Type B pancreatic cell (in vitro differentiated cells): ENCODE results near the gene SCAP. TPM values are rescaled to one million over a fixed set of nuclear protein-coding genes. Genes with fewer than 3 reads are reported as not detected.
"Not testable (repeated sequence)": the region's sequence is repeated elsewhere in the genome, so short reads cannot be mapped to it uniquely, and the experiment has no call there.

Experiments used
- DNase-seq: peaks from one replicate; pipeline ENCODE4 v3.0.0; 2021; ENCODE audit warnings: mixed read lengths; ENCODE audit not compliant: unreplicated experiment; ENCODE audit errors: extremely low spot score
- H3K27ac Mint-ChIP-seq: 2 replicates; pipeline ENCODE4 v1.8.0; 2021; ENCODE audit warnings: mild to moderate bottlenecking, mixed read lengths
- H3K27me3 Mint-ChIP-seq: 2 replicates; pipeline ENCODE4 v1.8.0; 2021; ENCODE audit warnings: mixed read lengths
- H3K36me3 Mint-ChIP-seq: 2 replicates; pipeline ENCODE4 v1.8.0; 2021; ENCODE audit warnings: mixed read lengths
- H3K4me1 Mint-ChIP-seq: one replicate; pipeline ENCODE4 v1.8.0; 2021; ENCODE audit warnings: mixed read lengths; ENCODE audit not compliant: unreplicated experiment
- H3K4me3 Mint-ChIP-seq: 2 replicates; pipeline ENCODE4 v1.8.0; 2021; ENCODE audit warnings: mild to moderate bottlenecking, mixed read lengths
- H3K9me3 Mint-ChIP-seq: 2 replicates; pipeline ENCODE4 v1.8.0; 2021; ENCODE audit warnings: mixed read lengths
- CTCF ChIP-seq: fragments of 200-600 bp; sonication (generic); conservative IDR thresholded peaks from 2 replicates; pipeline ENCODE4 v1.5.0; 2021; ENCODE audit warnings: antibody characterized with exemption, mild to moderate bottlenecking
- total RNA-seq: library from RNA; stranded (reverse); gene quantifications from 2 replicates; pipeline ENCODE4 v1.2.1, GENCODE V29; 2021; ENCODE audit warnings: low replicate concordance

SCAP gene
- total RNA-seq, 1 donor from 2014 or later, result 106 TPM

GRCh38 chr3:47476644-47477199 lies 981 bp upstream of the SCAP start:
- Mint-ChIP-seq H3K9me3 (no peaks in the 10 kb centered on the region), H3K27me3 (no peaks in the 10 kb centered on the region), H3K4me1 (peaks cover 27% of the 10 kb centered on the region), H3K27ac (peak overlapping the region; percentile 75), H3K36me3 (no peaks in the 10 kb centered on the region), H3K4me3 (peak overlapping the region; percentile 94)
- no peak for DNase-seq
- no peak for TF ChIP-seq CTCF

GRCh38 chr3:47476330-47476626 lies 537 bp upstream of the SCAP start:
- no peak for DNase-seq
- peaks cover 22% of the 10 kb centered on the region for H3K4me1 Mint-ChIP-seq
- TF ChIP-seq CTCF, result no peak
- no peaks in the 10 kb centered on the region for H3K36me3 Mint-ChIP-seq
- H3K4me3 Mint-ChIP-seq, result peak overlapping the region; percentile 94
- no peaks in the 10 kb centered on the region for H3K27me3 Mint-ChIP-seq
- H3K27ac Mint-ChIP-seq, result peak overlapping the region; percentile 75
- no peaks in the 10 kb centered on the region for H3K9me3 Mint-ChIP-seq

GRCh38 chr3:47475029-47475569 lies 642 bp downstream of the SCAP start:
- DNase-seq, result no peak
- peaks cover 22% of the 10 kb centered on the region for H3K4me1 Mint-ChIP-seq
- H3K36me3 Mint-ChIP-seq, result no peaks in the 10 kb centered on the region
- no peaks in the 10 kb centered on the region for H3K27me3 Mint-ChIP-seq
- no peak for TF ChIP-seq CTCF
- peak overlapping the region; percentile 94 for H3K4me3 Mint-ChIP-seq
- H3K9me3 Mint-ChIP-seq, result no peaks in the 10 kb centered on the region
- H3K27ac Mint-ChIP-seq, result peak overlapping the region; percentile 96

GRCh38 chr3:47473391-47473790 lies 2.4 kb downstream of the SCAP start:
- H3K36me3 Mint-ChIP-seq, result no peaks in the 10 kb centered on the region
- H3K4me1 Mint-ChIP-seq, result peaks cover 22% of the 10 kb centered on the region
- H3K4me3 Mint-ChIP-seq, result peak overlapping the region; percentile 78
- H3K27ac Mint-ChIP-seq, result peak overlapping the region; percentile 31
- no peaks in the 10 kb centered on the region for H3K9me3 Mint-ChIP-seq
- TF ChIP-seq CTCF, result no peak
- H3K27me3 Mint-ChIP-seq, result no peaks in the 10 kb centered on the region
- DNase-seq, result peak; percentile 29

GRCh38 chr3:47469616-47470015 lies 6.1 kb downstream of the SCAP start:
- Mint-ChIP-seq H3K9me3 (no peaks in the 10 kb centered on the region), H3K36me3 (peaks cover 14% of the 10 kb centered on the region), H3K27ac (no peak overlapping the region), H3K4me1 (peaks cover 15% of the 10 kb centered on the region), H3K27me3 (no peaks in the 10 kb centered on the region), H3K4me3 (peak overlapping the region; percentile 41)
- DNase-seq, result no peak
- TF ChIP-seq CTCF, result no peak

GRCh38 chr3:47468315-47468714 lies 7.4 kb downstream of the SCAP start:
- H3K36me3 Mint-ChIP-seq, result peaks cover 18% of the 10 kb centered on the region
- H3K4me1 Mint-ChIP-seq, DNase-seq, H3K9me3 Mint-ChIP-seq, H3K4me3 Mint-ChIP-seq, H3K27ac Mint-ChIP-seq, H3K27me3 Mint-ChIP-seq: not testable (repeated sequence)
